ENCODE results near the gene MEST.
A peak's percentile ranks its signal among the peaks of the same experiment; 100 is the strongest.
"Not testable (repeated sequence)": the region's sequence is repeated elsewhere in the genome, so short reads cannot be mapped to it uniquely, and the experiment has no call there.

Gene MEST, protein sequence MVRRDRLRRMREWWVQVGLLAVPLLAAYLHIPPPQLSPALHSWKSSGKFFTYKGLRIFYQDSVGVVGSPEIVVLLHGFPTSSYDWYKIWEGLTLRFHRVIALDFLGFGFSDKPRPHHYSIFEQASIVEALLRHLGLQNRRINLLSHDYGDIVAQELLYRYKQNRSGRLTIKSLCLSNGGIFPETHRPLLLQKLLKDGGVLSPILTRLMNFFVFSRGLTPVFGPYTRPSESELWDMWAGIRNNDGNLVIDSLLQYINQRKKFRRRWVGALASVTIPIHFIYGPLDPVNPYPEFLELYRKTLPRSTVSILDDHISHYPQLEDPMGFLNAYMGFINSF

GRCh38 chr7:130491841-130492522, at the start of gene MEST:
TSS of gene MEST (plus strand) at chr7:130492085. CDS start at chr7:130492314, 229 bp downstream.
- peak; percentile 58 for DNase-seq (ENCODE audit: low read depth)

DNA sequence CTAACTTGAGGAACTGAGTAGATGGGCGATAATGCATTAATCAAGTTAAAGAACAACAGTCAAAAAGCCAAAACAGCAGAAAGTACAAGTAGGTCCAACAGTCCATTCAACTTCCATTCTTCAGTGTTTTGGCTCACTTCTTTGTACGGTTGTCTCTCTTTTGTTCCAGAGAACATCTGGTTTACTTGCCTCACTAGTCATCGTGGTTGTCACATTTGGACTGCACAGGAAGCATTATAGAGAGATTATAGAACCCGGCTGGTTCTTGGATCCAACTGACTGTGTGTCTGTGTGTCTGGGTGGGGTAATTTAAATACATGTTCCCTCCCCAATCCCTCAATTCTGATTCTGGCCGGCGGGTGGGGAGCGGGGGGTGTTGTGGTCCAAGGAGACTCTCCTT, 49.3 kb upstream of the MEST start:
- no peak for DNase-seq (ENCODE audit: low read depth)

DNA sequence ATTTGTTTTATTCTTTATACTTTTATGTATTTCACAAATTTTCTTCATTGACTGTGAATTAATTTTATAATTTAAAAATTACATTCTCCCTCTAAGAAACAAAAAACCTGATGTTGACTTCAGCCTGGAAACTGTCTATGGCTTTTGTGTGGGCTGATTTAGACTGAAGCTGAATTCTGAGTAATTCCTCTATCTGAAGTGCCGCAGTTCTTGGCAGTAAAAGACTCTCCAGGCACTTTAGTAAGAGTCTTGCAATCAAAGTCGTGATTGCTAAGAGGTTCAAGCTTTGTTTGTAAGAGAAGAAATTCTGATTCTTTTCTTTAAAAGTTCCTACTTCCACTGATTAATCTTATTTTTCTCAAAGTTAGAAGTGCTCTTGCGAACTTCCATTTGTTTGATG, 47.7 kb upstream of the MEST start:
- DNase-seq (ENCODE audit: low read depth), result peak; percentile 74

GRCh38 chr7:130444751-130445407, 47.0 kb upstream of the MEST start:
- DNase-seq (ENCODE audit: low read depth), result no peak

DNA sequence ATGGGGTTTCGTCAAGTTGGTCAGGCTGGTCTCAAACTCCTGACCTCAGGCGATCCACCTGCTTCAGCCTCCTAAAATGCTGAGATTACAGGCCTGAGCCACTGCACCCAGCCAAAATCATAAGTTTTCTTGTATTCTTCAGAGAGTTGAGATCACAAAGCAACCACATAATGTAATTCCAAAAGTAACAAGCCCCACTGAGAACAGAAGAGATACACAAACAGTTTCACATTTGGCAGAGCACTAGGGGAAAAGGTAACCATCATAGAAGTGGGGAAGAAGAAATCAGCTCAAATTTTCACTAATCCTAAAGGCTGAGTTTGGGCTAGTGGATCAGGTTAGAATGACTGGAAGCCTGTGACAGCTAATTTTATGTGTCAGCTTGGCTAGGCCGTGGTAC, 45.6 kb upstream of the MEST start:
- DNase-seq (ENCODE audit: low read depth), result no peak

GRCh38 chr7:130451344-130451743, 40.5 kb upstream of the MEST start:
- DNase-seq (ENCODE audit: low read depth), result not testable (repeated sequence)

GRCh38 chr7:130452951-130453350, 38.9 kb upstream of the MEST start:
- no peak for DNase-seq (ENCODE audit: low read depth)

DNA sequence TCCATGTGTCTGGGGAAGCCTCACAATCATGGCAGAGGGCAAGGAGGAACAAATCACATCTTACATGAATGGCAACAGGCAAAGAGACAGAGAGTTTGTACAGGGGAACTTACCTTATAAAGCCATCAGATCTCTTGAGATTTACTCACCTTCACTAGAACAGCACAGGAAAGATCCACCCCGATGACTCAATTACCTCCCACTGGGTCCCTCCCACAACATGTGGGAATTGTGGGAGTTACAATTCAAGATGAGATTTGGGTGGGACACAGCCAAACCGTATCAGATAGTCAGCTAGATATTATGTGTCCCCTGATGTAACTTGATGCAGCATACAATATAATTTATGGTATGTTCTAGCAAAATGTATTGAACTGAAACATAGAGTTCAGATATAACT, 36.9 kb upstream of the MEST start:
- no peak for DNase-seq (ENCODE audit: low read depth)

DNA sequence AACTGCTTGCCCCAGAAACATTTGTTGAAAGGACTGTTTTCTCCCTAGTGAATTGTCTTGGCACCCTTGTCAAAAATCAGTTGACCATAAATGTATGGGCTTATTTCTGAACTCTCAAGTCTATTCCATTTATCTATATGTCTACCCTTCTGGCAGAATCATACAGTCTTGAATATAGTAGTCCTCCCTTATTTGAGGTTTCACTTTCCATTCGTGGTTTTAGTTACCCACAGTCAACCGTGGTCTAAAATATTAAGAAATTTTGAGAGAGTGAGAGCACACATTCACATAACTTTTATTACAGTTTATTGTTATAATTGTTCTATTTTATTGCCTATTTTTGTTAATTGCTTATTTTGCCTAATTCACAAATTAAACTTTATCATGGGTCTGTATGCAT, 33.6 kb upstream of the MEST start:
- DNase-seq (ENCODE audit: low read depth), result peak; percentile 7

DNA sequence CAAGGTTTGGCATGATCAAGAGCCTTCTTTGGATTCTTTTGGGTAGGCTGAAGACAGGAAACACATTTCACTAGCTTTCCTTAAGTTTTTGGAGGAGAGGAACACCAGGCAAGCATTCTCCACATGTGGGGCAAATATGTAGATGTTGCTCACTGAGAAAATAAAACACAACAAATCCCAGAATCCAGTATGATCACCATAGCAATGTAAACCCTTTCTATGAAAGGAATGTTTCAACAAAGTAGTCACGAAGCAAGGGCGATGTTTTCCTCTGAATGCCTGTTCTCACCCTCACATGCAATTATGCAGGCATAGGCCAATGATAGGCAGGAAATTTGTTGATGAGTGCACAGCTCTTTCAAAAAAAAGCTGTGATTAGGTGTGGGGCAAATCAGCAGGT, 30.6 kb upstream of the MEST start:
- DNase-seq (ENCODE audit: low read depth), result no peak

DNA sequence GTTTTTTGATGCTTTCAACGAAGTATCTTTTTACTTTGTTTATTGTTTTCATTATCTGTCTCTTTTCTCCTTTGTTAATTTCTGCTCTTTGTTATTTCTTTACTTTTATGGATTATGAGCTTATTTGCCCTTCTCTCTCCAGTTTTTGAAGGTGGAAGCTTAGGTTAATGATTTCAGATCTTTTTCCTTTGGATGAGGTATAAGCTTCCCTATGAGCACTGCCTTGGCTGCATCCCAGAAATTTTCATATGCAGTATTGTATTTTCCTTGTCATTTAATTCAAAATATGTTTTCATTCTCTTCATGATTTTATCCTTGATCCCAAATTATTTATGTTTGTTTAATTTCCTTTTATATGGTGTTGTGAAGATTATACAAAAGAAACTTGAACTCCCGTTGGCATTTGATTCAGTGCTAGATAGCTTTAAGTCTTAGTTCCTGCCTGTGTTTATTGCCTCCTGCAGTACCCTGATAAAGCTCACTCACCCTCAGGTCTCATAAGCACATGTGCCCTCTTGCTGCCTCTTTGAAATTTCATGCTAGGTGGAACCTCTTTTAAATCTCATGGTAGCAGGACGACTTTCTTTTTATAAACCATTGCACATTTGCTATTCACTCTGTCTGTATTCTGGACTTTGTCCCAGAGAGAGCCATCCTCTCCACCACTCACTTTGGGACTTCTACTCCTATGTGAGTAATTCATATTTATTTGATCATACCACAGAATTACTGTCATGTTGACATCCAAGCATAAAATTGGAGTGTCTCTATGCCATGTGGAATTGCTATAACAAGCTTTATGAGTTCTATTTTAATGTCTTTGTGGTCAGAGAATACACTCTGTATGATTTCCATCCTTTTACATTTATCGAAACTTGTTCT, 28.1 kb upstream of the MEST start:
- DNase-seq (ENCODE audit: low read depth), result no peak

DNA sequence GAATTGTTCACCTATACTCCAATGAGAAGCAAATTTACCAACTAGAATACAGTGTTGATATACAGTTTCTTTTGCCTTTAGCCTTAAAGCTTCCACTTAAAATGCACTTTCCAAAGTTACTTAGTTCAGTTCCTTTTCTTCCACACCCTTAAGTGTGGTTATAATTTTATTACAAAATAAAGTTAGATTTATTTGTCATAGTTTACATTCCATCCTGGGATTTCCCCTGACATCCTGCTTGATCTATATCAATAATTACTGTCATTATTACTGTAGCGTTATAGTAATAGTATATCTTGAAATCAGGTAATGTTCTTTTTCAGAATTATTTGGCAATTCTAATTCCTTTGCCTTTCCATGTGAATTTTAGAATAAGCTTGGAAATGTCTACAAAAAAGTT, 23.3 kb upstream of the MEST start:
- no peak for DNase-seq (ENCODE audit: low read depth)

GRCh38 chr7:130471974-130472373, 19.9 kb upstream of the MEST start:
- no peak for DNase-seq (ENCODE audit: low read depth)

- DNase-seq (ENCODE audit: low read depth), result no peak
These were observed 18.6 kb upstream of the MEST start for GRCh38 chr7:130473289-130473688.

DNA sequence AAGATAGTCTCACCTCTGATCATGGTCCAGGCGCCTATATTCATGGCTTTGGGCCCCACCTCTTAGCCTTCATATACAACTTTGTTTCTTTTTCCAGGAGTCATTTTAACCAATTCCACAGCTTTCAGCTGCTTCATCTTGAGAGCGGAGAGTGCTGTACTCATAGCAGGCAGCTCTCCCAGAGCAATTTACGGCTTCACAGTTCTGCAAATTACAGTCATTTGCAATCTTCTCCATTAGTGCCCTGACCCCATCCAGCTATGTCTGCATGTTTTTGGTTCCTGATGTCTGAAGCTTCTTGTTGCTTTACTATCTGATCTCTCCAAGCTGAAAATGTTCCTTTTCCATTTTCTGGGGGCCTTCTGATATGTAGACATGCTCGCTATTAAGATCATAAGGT, 18.0 kb upstream of the MEST start:
- no peak for DNase-seq (ENCODE audit: low read depth)

DNA sequence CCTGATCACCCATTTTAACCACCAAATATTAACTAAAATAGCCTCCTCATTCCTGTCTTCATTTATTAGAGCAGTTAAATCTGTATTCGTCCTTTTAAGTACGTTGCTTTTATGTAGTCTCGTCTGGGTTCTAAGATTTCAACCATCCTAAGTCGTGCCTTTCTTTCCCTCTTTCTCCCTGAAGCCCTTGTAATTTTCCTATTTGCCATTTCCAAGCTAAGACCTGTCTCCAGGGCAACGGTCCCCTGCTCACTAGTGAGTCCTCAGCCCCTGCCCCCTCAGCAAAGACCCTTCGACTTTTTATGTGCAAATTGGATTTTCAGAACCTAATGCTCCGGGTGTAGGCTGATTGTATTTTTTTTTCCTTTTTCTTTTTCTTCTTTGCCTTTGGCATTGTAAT, 16.1 kb upstream of the MEST start:
- DNase-seq (ENCODE audit: low read depth), result no peak

DNA sequence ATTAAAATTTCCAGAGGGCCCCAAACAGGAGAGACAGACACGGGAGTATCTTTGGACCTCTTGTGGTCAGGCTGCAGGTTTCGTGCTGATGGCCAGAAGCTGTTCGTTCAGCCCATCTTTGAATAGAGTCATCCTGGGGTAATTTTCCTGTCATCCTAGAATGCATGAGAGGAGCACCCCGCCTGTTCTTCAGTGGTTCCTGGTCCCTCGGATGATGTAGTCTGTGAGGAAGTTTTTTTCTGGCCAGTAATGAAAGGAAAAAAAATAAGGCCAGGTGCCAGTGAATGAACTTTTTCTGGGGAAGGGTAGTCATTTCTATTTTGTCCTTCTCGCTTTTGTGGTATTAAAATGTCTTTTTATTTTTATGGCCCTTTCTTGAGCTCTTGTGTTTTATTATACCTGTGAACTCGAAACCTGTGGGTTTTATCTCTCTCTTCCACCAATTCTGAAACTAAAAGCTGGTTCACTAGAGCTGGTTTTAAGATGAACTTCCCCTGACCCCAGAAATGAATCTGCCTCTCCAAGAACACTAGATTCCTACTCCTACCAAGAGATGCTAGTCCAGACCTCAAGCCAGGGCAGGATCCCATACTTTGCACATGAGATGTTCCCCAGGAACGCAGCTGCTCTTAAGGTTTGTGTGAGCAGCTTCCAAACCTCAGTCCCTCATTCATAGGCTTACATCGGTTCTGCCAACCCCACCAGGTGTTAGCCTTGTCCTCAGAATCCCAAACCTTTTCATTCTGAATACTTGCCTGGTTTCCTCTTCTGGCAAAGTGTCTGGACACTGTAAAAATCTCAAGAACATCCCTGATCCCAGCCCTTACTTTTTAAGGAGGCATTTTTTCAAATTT, 15.4 kb upstream of the MEST start:
- peak; percentile 74 for DNase-seq (ENCODE audit: low read depth)

- no peak for DNase-seq (ENCODE audit: low read depth)
These were observed 12.9 kb upstream of the MEST start for GRCh38 chr7:130478991-130479390.

- no peak for DNase-seq (ENCODE audit: low read depth)
These were observed 12.0 kb upstream of the MEST start for GRCh38 chr7:130479716-130480400.

- peak; percentile 94 for DNase-seq (ENCODE audit: low read depth)
These were observed 10.0 kb upstream of the MEST start for GRCh38 chr7:130481898-130482297.

DNA sequence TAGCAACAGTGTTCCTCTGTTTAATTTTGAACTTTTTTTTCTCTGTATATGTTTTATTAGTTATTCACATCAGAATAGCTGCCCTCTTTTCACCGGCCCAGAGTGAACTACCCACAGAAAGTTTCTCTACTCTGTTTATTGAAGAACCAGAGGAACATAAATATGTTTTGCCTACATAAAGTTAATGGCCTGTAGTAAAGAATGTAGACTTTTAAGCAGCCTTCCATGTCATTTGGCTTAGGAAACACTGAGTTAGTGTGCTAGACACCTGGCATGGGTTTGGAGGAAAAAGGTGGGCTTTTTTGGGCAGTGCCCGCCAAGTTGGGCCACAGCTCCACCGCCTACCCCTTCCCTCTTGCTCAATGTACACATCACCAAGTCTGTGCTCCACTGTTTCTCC, 8.9 kb upstream of the MEST start:
- no peak for DNase-seq (ENCODE audit: low read depth)
